NCI-H2227 treated with DMSO at 0.1 percent for 48 hours (cell line): ENCODE data around the gene TRIM23.
"Not testable (repeated sequence)": the region's sequence is repeated elsewhere in the genome, so short reads cannot be mapped to it uniquely, and the experiment has no call there.

Experiments
- DNase-seq: peaks from one replicate; lab custom pipeline; 2025; lab: John Stamatoyannopoulos, UW

TRIM23 gene

GRCh38 chr5:65624025-65624570 is at the start of gene TRIM23:
TRIM23 (minus strand) TSS chr5:65624333; CDS start chr5:65624274, 59 bp downstream.
- peak; percentile 96 for DNase-seq

- no peak for DNase-seq
These were observed 48.7 kb upstream of the TRIM23 start for GRCh38 chr5:65672796-65673195.

GRCh38 chr5:65668696-65669095 is 44.6 kb upstream of the TRIM23 start:
- DNase-seq, result no peak

- no peak for DNase-seq
These were observed 39.8 kb upstream of the TRIM23 start for GRCh38 chr5:65663804-65664521.

- DNase-seq, result no peak
These were observed 30.6 kb upstream of the TRIM23 start for GRCh38 chr5:65654713-65655112.

DNA sequence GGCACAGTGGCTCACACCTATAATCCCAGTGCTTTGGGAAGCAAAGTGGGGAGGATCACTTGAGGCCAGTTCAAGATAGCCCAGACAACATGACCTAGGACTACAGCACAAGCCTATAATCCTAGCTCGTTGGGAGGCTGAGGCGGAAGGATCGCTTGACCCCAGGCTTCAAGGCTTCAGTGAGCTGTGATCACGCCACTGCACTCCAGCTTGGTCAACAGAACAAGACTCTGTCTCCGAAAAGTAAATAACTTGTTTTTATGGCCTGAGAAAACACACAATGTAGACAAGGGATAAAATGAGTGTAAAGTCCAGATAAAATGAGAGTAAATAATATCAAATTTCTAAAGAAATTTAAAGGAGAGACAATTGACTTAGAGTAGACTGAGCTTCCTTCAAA is 27.0 kb upstream of the TRIM23 start:
- DNase-seq, result no peak

DNA sequence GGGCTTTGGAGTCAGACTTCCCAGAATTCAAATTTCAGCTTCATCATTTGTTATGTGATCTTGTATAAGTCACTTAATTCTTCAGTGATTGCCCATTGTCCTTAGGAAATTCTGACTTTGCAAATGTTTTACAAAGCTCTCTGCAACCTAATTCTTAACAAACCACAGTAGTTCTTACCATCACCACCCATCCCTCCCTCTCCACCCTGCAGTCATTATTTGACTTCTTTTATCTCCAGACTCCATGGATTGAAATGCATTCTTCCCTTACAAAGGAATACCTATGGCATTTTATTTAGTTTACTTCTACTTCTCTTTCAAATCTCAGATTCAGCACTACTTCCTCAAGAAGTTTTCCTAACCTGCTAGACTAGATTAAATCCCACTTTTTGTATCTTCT is 23.8 kb upstream of the TRIM23 start:
- DNase-seq, result no peak

DNA sequence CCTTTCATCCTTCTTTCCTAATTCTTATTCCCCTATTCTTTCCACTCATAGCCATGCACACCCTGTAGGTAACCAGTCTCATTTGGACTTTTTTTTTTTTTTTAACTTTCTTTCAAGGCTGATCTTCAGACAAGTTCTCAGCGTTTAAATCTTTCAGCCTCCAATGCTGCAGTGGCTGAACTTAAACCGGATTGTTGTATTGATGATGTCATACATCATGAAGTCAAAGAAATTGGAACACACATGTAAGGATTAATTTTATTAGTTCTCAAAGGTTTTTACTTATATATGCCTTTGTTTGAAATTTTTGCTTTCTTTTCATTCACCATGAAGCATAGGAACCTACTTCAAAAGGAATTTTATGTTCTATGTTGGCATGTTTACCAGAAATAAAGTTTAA is 22.8 kb upstream of the TRIM23 start:
- no peak for DNase-seq

DNA sequence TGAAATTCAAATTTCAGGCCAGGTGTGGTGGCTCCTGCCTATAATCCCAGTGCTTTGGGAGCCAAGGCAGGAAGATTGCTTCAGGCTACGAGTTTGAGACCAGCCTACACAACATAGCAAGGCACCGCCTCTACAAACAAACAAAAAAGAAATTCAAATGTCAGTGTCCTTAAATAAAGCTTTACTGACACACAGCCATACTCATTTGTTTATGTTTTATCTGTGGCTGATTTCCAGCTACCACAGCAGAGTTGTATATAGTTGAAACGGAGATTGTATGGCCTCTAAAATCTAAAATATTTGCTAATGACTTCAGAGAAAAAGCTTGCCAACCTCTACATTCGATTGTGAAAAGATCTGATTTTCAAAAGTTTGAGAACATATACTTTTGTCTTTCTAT is 16.1 kb upstream of the TRIM23 start:
- DNase-seq, result no peak

GRCh38 chr5:65630981-65631380 is 6.8 kb upstream of the TRIM23 start:
- no peak for DNase-seq

DNA sequence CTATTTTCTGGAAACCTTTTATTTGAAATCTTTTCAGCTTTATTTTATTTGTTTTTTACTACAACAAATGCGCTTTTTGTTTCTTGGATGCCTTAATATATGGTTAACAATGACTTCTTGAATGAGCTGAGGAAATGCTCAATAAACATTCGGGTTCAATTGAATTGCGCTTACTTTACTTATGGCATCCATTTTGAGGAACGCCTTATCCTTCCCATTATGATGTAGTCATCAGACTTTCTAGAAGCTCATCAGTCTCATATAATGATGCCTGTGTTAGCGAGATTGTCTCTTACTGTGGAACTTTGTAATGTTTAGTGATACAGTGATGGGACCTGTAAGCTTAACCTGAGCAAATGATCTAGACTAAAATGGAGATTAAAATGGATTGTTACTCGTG is 1.6 kb upstream of the TRIM23 start:
- DNase-seq, result no peak

GRCh38 chr5:65624571-65625555 is 730 bp upstream of the TRIM23 start, which contains the start of the genes SHLD3 and TRAPPC13:
SHLD3 (plus strand) TSS chr5:65625027; CDS start chr5:65629588, 4,561 bp downstream.
TRAPPC13 (plus strand) TSS chr5:65625027; CDS start chr5:65625061, 34 bp downstream.
- peak; percentile 96 for DNase-seq

DNA sequence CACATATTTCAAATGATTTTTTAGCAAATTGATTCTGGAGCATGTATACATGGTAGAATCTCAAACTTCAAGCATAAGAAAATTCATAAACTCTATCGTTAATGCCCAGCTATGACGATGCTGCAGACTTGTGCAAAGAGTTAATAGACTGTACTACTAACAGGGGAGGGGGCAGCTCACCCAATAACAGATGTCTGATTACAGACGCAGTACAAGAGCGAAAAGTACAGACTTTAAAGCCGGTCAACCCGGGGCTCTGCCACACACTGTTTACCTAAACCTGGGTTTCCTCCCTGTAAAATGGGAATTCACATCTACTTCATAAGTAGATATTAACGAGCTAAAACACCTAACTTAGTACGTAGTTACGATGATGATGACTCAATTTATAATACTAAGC is 651 bp downstream of the TRIM23 start:
- no peak for DNase-seq

DNA sequence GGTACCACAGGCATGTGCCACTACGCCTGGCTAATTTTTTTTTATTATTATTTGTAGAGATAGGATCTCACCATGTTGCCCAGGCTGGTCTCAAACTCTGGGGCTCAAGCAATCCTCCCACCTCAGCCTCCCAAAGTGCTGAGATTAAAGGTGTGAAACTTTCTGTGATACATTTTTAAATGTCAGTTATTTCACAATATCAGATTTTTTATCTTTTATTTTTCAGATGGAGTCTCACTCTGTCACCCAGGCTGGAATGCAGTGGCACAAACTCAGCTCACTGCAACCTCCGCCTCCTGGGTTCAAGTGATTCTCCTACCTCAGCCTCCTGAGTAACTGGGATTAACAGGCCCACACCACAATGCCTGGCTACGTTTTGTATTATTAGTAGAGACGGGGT is 2.2 kb downstream of the TRIM23 start:
- not testable (repeated sequence) for DNase-seq

DNA sequence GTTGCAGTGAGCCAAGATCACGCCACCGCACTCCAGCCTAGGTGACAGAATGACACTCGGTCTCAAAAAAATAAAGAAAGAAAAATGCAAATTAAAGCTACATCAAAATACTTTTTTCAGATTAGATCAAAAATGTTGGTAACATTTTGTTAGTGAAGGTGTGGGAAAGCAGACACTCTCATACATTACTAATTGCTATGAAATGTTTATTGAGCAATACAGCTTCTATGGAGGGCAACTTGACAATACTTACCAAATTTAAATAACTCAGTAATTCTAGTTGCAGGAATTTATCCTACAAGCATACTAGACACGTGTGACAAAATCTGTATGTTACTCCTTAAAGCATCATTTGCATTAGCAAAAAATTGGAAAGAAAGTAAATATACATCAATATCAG is 4.1 kb downstream of the TRIM23 start:
- DNase-seq, result no peak

DNA sequence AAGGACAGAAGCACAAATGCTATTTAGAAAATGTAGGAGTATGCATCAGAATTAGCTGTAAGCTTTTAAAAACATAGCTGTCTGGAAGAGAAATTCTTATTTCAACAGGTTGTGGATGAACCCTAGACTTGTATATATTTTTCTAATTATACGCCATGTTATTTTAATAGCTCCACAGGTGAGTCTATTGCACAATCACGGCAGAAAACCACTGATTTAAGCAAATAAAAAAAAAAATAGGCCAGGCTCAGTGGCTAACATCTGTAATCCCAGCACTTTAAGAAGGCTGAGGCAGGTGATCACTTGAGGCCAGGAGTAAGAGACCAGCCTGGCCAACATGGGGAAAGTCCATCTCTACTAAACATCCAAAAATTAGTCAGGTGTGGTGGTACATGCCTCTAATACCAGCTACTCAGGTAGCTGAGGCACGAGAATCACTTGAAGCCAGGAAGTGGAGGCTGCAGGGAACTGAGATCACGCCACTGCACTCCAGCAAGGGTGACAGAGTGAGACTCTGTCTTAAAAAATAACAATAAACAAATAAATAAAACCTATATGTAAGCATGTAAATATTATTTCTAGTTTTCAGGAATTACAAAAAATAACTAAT is 11.7 kb downstream of the TRIM23 start:
- no peak for DNase-seq

DNA sequence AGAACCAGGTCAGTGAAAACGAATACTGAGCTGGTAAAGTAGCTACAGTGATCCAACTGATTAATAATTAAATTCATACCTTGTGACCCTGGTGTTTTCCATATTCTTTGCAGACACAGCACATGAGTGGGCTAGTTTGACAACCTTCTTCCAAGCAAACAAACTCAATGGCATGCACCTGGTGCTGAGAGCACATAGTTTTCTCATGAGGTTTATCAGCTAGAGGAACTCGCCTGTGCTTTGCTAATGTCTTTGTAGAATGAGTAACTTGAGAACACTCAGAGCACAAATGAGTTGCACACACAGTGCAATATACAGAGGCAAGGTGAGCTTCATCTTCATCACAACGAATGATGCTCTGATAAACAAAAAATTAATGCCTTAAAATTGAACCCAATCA is 12.6 kb downstream of the TRIM23 start:
- DNase-seq, result no peak

DNA sequence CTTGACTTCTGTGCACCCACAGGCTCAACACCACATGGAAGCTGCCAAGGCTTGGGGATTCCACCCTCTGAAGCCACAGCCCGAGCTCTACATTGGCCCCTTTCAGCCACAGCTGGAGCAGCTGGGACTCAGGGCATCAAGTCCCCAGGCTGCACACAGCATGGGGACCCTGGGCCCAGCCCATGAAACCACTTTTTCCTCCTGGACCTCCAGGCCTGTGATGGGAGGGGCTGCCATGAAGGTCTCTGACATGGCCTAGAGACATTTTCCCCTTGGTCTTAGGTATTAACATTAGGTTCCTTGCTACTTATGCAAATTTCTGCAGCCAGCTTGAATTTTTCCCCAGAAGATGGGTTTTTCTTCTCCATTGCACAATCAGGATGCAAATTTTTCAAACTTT is 22.4 kb downstream of the TRIM23 start:
- DNase-seq, result not testable (repeated sequence)

GRCh38 chr5:65588694-65589093 is 35.4 kb downstream of the TRIM23 start:
- DNase-seq, result no peak

GRCh38 chr5:65577141-65577540 is 47.0 kb downstream of the TRIM23 start:
- no peak for DNase-seq

GRCh38 chr5:65570598-65571226 is 53.4 kb downstream of the TRIM23 start:
- no peak for DNase-seq

- no peak for DNase-seq
These were observed 57.6 kb downstream of the TRIM23 start for GRCh38 chr5:65566505-65566904.
